ENCODE data around the gene ORC3.

GRCh38 chr6:87555506-87555905, 34.4 kb upstream of the ORC3 start:
- no peak for TF ChIP-seq YY1 (IDR thresholded peaks at IDR 0.05; ENCODE audit: low read depth)
- no peak for TF ChIP-seq EGR1 (IDR thresholded peaks at IDR 0.05)
- TF ChIP-seq EP300 (IDR thresholded peaks at IDR 0.05; ENCODE audit: borderline replicate concordance): no peak
